K562 (cell line): Measurements from ENCODE around the gene CPLANE2. TPM values are rescaled to one million over a fixed set of nuclear protein-coding genes. Genes with fewer than 3 reads are reported as not detected.

Experiments used
- ATAC-seq: fragments of 200-7000 bp; cut with Tn5 transposase; 3 replicates; pipeline ENCODE4 v1.9.1; 2020; ENCODE audit warnings: moderate library complexity
- BruUV-seq: library from RNA; stranded (reverse); fragments of 400-500 nt; replicated peaks from 2 replicates; lab custom pipeline; 2021; lab: Mats Ljungman, UMichigan
- CTCF ChIA-PET: fragments of 300-600 bp; formaldehyde crosslinking; extraction: SDS; loops from one replicate; lab custom pipeline; 2021; ENCODE audit warnings: low intra/inter-chr PET ratio; lab: Yijun Ruan, JAX
- POLR2A ChIA-PET: fragments of 300-600, 350-650 bp; sonication (Branson Sonifier 250); formaldehyde crosslinking; extraction: SDS; loops from one replicate; lab custom pipeline; 2021; ENCODE audit warnings: antibody characterized with exemption, inconsistent platforms; lab: Yijun Ruan, JAX
- DNase-seq, 4 experiments: peaks; one replicate each; pipeline versions ENCODE4 v3.0.0 to v3.0.0-alpha.2; 2011 to 2018; ENCODE audit warnings: low spot score in 3 of 4, mixed read lengths in 3 of 4; ENCODE audit errors: extremely low read depth in 1 of 4
- FAIRE-seq: peaks from 2 replicates; lab custom pipeline; 2011; peaks lifted over from hg19 to GRCh38; lab: Jason Lieb, UNC
- H2AFZ ChIP-seq: 2 replicates; pipeline ENCODE4 v1.6.0; 2011; ENCODE audit warnings: low read depth, low read length, control low read depth, inconsistent platforms
- H3K27ac ChIP-seq: fragments of 200-600 bp; 3 replicates; pipeline ENCODE4 v1.8.0; 2011; ENCODE audit warnings: low read depth, mild to moderate bottlenecking, control low read depth, inconsistent platforms, low read length, moderate library complexity, mixed read lengths; ENCODE audit errors: extremely low read depth
- H3K27me3 ChIP-seq, 2 experiments: fragments of 300-600 bp in 1 of 2; 2 replicates in 1 of 2; 3 replicates in 1 of 2; pipeline versions ENCODE4 v1.6.0 to v1.8.0; 2011; ENCODE audit warnings: inconsistent platforms in 2 of 2, low read length in 2 of 2, mild to moderate bottlenecking in 1 of 2, mixed read lengths in 1 of 2, moderate library complexity in 1 of 2; ENCODE audit not compliant: control insufficient read depth in 2 of 2, insufficient read depth in 2 of 2
- H3K36me3 ChIP-seq: fragments of 300-600 bp; 3 replicates; pipeline ENCODE4 v1.8.0; 2011; ENCODE audit warnings: mild to moderate bottlenecking, low read length, inconsistent platforms; ENCODE audit not compliant: control insufficient read depth, insufficient read depth
- H3K4me1 ChIP-seq, 2 experiments: fragments of 200-600 bp in 1 of 2; replicated peaks in 1 of 2; 2 replicates in 1 of 2; 3 replicates in 1 of 2; pipeline versions ENCODE4 v1.5.1 to v1.8.0; 2011; ENCODE audit warnings: inconsistent platforms in 2 of 2, low read length in 2 of 2, mild to moderate bottlenecking in 1 of 2, mixed read lengths in 1 of 2, moderate library complexity in 1 of 2; ENCODE audit not compliant: control insufficient read depth in 2 of 2, insufficient read depth in 2 of 2
- H3K4me2 ChIP-seq: 2 replicates; pipeline ENCODE4 v1.6.1; 2011; ENCODE audit warnings: low read length, control low read depth, inconsistent platforms, mixed read lengths; ENCODE audit not compliant: insufficient read depth
- H3K4me3 ChIP-seq: fragments of 200-600 bp; sonication (generic), shearing (Covaris generic); 2 replicates; pipeline ENCODE4 v1.5.1; 2016; ENCODE audit warnings: control low read depth, inconsistent platforms
- H3K79me2 ChIP-seq: fragments of 200-600 bp; 3 replicates; pipeline ENCODE4 v1.8.0; 2011; ENCODE audit warnings: low read length, inconsistent platforms; ENCODE audit not compliant: control insufficient read depth, insufficient read depth
- H3K9ac ChIP-seq, 2 experiments: 2 replicates each; pipeline versions ENCODE4 v1.6.0 to v1.6.1; 2011; ENCODE audit warnings: low read depth in 2 of 2, low read length in 2 of 2, control low read depth in 1 of 2, inconsistent platforms in 1 of 2, mild to moderate bottlenecking in 1 of 2, mixed read lengths in 1 of 2; ENCODE audit not compliant: insufficient read depth in 1 of 2
- H3K9me1 ChIP-seq: one replicate; pipeline ENCODE4 v1.6.0; 2011; ENCODE audit warnings: inconsistent platforms, mild to moderate bottlenecking, low read length, moderate library complexity; ENCODE audit not compliant: control insufficient read depth, insufficient read depth
- H3K9me3 ChIP-seq: replicated peaks from 2 replicates; pipeline ENCODE4 v1.5.1; 2011; ENCODE audit warnings: low read depth, low read length, inconsistent platforms; ENCODE audit not compliant: control insufficient read depth, insufficient read depth
- H4K20me1 ChIP-seq: replicated peaks from 2 replicates; pipeline ENCODE4 v1.6.1; 2011; ENCODE audit warnings: low read length, inconsistent platforms, mixed read lengths; ENCODE audit not compliant: control insufficient read depth, insufficient read depth
- CCAR2 ChIP-seq: fragments of 200-400 bp; formaldehyde crosslinking; IDR thresholded peaks from 2 replicates; pipeline ENCODE4 v1.6.1; 2017; ENCODE audit warnings: mild to moderate bottlenecking, low read depth, low read length
- CREBBP ChIP-seq: IDR thresholded peaks from one replicate; pipeline ENCODE4 v1.6.1; 2012; ENCODE audit warnings: low read depth, mild to moderate bottlenecking, control low read depth, inconsistent platforms, low read length
- EP400 ChIP-seq: fragments of 450-650 bp; IDR thresholded peaks from 2 replicates; pipeline ENCODE4 v1.6.1; 2017; ENCODE audit warnings: antibody characterized with exemption, mild to moderate bottlenecking, moderate library complexity
- FOXJ3 ChIP-seq: sonication (generic); formaldehyde crosslinking; IDR thresholded peaks from 2 replicates; pipeline ENCODE4 v1.4.0; 2020; ENCODE audit warnings: mild to moderate bottlenecking, missing genetic modification reagents
- GTF2E2 ChIP-seq: fragments of 200-800 bp; sonication (Bioruptor generic); IDR thresholded peaks from 2 replicates; pipeline ENCODE4 v1.6.1; 2016; ENCODE audit warnings: missing genetic modification characterization, missing compliant biosample characterization
- ILF3 ChIP-seq: fragments of 450-650 bp; IDR thresholded peaks from 2 replicates; pipeline ENCODE4 v1.6.1; 2018; ENCODE audit warnings: antibody characterized with exemption, mild to moderate bottlenecking, moderate library complexity, borderline replicate concordance
- JUNB ChIP-seq: fragments of 450-650 bp; formaldehyde crosslinking; conservative IDR thresholded peaks from 2 replicates; pipeline ENCODE4 v1.4.0; 2020; ENCODE audit warnings: mild to moderate bottlenecking
- RAD21 ChIP-seq, 2 experiments: fragments of 250-450 bp in 1 of 2; fragments of 450-650 bp in 1 of 2; sonication (Bioruptor Pico) in 1 of 2; formaldehyde crosslinking in 1 of 2; IDR thresholded peaks in 1 of 2; conservative IDR thresholded peaks in 1 of 2; 2 replicates each; pipeline versions ENCODE4 v1.4.0 to v1.8.0; 2020 to 2022; ENCODE audit warnings: mild to moderate bottlenecking in 2 of 2, moderate library complexity in 1 of 2
- RFX1 ChIP-seq: fragments of 450-650 bp; IDR thresholded peaks from 2 replicates; pipeline ENCODE4 v1.6.1; 2016; ENCODE audit warnings: mild to moderate bottlenecking, moderate library complexity
- RFX7 ChIP-seq: fragments of 250-450 bp; sonication (Bioruptor Pico); IDR thresholded peaks from 2 replicates; pipeline ENCODE4 v1.5.1; 2021; ENCODE audit warnings: mild to moderate bottlenecking
- TSC22D4 ChIP-seq: fragments of 450-650 bp; IDR thresholded peaks from 2 replicates; pipeline ENCODE4 v1.6.1; 2016; ENCODE audit warnings: missing genetic modification characterization, missing biosample characterization, control low read depth
- YY1 ChIP-seq, 3 experiments: IDR thresholded peaks; 2 replicates each; pipeline ENCODE4 v1.6.1; 2011; ENCODE audit warnings: low read length in 2 of 3, mild to moderate bottlenecking in 2 of 3, moderate library complexity in 2 of 3, borderline replicate concordance in 1 of 3, control low read depth in 1 of 3, low read depth in 1 of 3; ENCODE audit not compliant: insufficient read depth in 3 of 3, insufficient replicate concordance in 2 of 3, control insufficient read depth in 1 of 3, insufficient read length in 1 of 3; ENCODE audit errors: extremely low read depth in 1 of 3
- ZNF24 ChIP-seq: fragments of 450-650 bp; IDR thresholded peaks from 2 replicates; pipeline ENCODE4 v1.6.1; 2016
- ZNF583 ChIP-seq: fragments of 250-450 bp; sonication (Bioruptor Pico); IDR thresholded peaks from 2 replicates; pipeline ENCODE4 v1.4.0; 2020
- WGBS: fragments of 100-300 bp; shearing (Covaris generic); methylation state at CpG from one replicate; pipeline ENCODE4 v1.1.6; 2016; ENCODE audit warnings: low coverage, mixed read lengths; ENCODE audit not compliant: insufficient coverage; ENCODE audit errors: missing lambda C conversion rate; 5-methylcytosine and 5-hydroxymethylcytosine counted together
- in situ Hi-C: fragments of 300-500 bp; cut with MboI; formaldehyde crosslinking; loops from 4 replicates; pipeline ENCODE4 v1.15.0; 2018; ENCODE audit warnings: inconsistent platforms, mixed read lengths
- intact Hi-C: fragments of 100-400 bp; cut with micrococcal nuclease; formaldehyde crosslinking; loops from 2 replicates; pipeline ENCODE4 v1.14.2; 2022
- polyA plus RNA-seq, 8 experiments: library from polyadenylated mRNA; depleted of rRNA in 4 of 8; stranded (reverse) in 5 of 8; unstranded in 3 of 8; fragments of >200 nt; fragmentation: Nextera tagmentation in 2 of 8; fragmentation: Illumina TruSeq in 1 of 8; extraction: Ambion mirVana in 2 of 8; extraction: Trizol in 1 of 8; gene quantifications; 2 replicates each; pipeline versions ENCODE4 v1.2.1 to v1.2.3, GENCODE V29; 2011 to 2014; ENCODE audit warnings: inconsistent platforms in 1 of 8, missing spikeins in 1 of 8
- total RNA-seq, 7 experiments: library from RNA; depleted of rRNA in 6 of 7; stranded (reverse); fragments of >200 nt in 6 of 7; fragmentation: Illumina TruSeq in 2 of 7; extraction: Trizol in 2 of 7; gene quantifications; 2 replicates each; pipeline versions ENCODE4 v1.2.1 to v1.2.3, GENCODE V29; 2011 to 2021; ENCODE audit warnings: low replicate concordance in 1 of 7
- TF ChIP-seq, protein P1 (sequence below): sonication (generic); formaldehyde crosslinking; IDR thresholded peaks from 2 replicates; pipeline ENCODE4 v1.8.1; 2023; ENCODE audit warnings: mild to moderate bottlenecking, missing genetic modification reagents
- TF ChIP-seq, protein P2 (sequence below): fragments of 450-650 bp; IDR thresholded peaks from one replicate; pipeline ENCODE4 v1.6.1; 2018; ENCODE audit warnings: mild to moderate bottlenecking, moderate library complexity; ENCODE audit not compliant: partially characterized antibody

The CPLANE2 gene
- total and polyA plus RNA-seq, 9 of the 15 experiments (the other 6 are each of a cell fraction or from before 2014, with no cell fraction given), result 0.17 to 20.9 (median 8.1) TPM

DNA sequence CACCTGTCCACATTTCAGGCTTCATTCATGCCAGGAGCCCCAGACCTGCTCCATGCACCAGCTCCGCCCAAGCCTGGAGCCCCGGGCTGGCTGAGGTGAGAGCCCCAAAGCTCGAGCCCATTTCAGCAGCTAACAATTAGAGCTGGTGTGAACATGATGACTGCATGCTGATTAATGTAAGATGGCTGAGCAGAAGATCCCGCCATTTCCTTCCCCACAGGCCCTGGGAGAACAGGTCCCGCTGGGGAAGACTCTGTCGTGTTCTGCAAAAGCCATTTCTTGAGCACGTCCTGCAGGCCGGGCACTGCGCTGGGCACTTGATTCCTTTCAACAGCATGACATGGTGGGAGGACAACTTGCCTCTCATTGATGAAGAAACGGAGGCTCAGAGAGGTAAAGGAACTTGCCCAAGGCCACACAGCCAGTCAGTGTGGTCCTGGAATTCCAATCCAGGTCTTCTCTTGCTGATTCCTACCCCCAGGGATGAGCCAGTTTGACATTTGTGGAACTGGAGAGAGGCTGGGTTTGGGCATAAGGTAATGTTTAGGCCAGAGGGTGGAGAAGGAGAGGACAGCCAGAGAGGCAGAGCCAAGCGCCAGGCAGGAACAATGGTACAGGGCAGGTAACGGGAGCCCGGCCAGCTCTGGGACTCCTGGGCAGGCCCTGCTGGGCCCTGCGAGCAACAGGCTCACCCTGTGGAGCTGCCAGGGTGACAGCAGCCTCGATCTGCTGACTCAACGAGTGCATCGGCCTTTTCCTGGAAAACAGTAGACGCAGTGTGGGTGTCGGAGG is 53.0 kb downstream of the CPLANE2 start (continued):
- peak in 1 of 3 experiments; percentile 66 for TF ChIP-seq YY1 (IDR thresholded peaks at IDR 0.05; ENCODE audit: borderline replicate concordance in 1 of 3, control insufficient read depth in 1 of 3, extremely low read depth in 1 of 3, insufficient read depth in 3 of 3, insufficient read length in 1 of 3, insufficient replicate concordance in 2 of 3, low read depth in 1 of 3, low read length in 2 of 3)

DNA sequence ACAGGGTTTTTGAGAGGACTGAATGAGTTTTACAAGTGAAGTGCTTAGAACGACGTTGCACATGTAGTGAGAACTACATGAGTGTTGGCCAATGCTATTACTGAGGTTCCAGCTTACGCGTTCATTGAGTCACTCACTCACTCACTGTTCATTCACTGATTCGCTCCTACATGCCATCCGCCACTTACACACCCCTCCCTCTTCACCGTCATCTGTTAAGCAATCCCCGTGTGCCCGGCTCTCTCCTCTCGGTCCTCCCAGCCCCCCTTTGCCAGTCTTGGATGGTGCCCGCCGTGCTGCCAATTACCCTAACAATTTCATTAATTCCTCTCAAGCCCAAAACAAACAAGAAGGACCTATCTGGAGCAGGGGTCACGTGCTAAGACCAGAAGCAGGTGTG is 53.8 kb downstream of the CPLANE2 start:
- intact Hi-C loops, result no loop called here
- Histone ChIP-seq H3K79me2 (no peaks in the 10 kb centered on the region), H2AFZ (no peak overlapping the region), H3K36me3 (no peaks in the 10 kb centered on the region), H3K9me3 (no peaks in the 10 kb centered on the region), H3K27me3 (no peaks in the 10 kb centered on the region), H3K9ac (no peak overlapping the region), H3K4me3 (no peak overlapping the region), H3K9me1 (no peaks in the 10 kb centered on the region), H3K4me1 (peaks cover 0 to 26% of the 10 kb centered on the region in 2 experiments; a peak in 3 of 5 replicates), H3K4me2 (no peak overlapping the region), H3K27ac (no peak overlapping the region), H4K20me1 (no peaks in the 10 kb centered on the region)
- in situ Hi-C loops, result no loop called here
- ChIA-PET POLR2A (interaction anchor here (1.3 kb wide), 1 partner anchor 40 kb away, joined by 4 read pairs; no protein-coding TSS in a partner anchor), CTCF (interaction anchor here (7.5 kb wide), 1 partner anchor 103 kb away, joined by 208 read pairs; no protein-coding TSS in a partner anchor)
- ATAC-seq (no peak), DNase-seq (no peak), FAIRE-seq (no peak)
- TF ChIP-seq ZNF24, result peak; percentile 82
- TF ChIP-seq RFX7 (CRISPR knock-in tag), result no peak
- TF ChIP-seq JUNB (CRISPR knock-in tag), result no peak
- TF ChIP-seq, protein P1, sequence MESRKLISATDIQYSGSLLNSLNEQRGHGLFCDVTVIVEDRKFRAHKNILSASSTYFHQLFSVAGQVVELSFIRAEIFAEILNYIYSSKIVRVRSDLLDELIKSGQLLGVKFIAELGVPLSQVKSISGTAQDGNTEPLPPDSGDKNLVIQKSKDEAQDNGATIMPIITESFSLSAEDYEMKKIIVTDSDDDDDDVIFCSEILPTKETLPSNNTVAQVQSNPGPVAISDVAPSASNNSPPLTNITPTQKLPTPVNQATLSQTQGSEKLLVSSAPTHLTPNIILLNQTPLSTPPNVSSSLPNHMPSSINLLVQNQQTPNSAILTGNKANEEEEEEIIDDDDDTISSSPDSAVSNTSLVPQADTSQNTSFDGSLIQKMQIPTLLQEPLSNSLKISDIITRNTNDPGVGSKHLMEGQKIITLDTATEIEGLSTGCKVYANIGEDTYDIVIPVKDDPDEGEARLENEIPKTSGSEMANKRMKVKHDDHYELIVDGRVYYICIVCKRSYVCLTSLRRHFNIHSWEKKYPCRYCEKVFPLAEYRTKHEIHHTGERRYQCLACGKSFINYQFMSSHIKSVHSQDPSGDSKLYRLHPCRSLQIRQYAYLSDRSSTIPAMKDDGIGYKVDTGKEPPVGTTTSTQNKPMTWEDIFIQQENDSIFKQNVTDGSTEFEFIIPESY (CRISPR knock-in tag), result peak; percentile 43; the same call in 1 of the 2 replicates
- TF ChIP-seq FOXJ3 (CRISPR knock-in tag), result no peak
- TF ChIP-seq, protein P2, sequence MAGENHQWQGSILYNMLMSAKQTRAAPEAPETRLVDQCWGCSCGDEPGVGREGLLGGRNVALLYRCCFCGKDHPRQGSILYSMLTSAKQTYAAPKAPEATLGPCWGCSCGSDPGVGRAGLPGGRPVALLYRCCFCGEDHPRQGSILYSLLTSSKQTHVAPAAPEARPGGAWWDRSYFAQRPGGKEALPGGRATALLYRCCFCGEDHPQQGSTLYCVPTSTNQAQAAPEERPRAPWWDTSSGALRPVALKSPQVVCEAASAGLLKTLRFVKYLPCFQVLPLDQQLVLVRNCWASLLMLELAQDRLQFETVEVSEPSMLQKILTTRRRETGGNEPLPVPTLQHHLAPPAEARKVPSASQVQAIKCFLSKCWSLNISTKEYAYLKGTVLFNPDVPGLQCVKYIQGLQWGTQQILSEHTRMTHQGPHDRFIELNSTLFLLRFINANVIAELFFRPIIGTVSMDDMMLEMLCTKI, result no peak
- no peak for TF ChIP-seq ZNF583 (CRISPR knock-in tag)
- no peak for TF ChIP-seq RAD21 (CRISPR knock-in tag; conservative IDR thresholded peaks at IDR 0.05 in 1 of 2, IDR thresholded peaks at IDR 0.05 in 1 of 2)
- TF ChIP-seq ILF3, result no peak
- no peak for TF ChIP-seq TSC22D4 (tag)
- no peak for TF ChIP-seq RFX1
- no peak for TF ChIP-seq EP400
- TF ChIP-seq CREBBP, result no peak
- TF ChIP-seq GTF2E2 (tag), result no peak
- TF ChIP-seq CCAR2, result no peak
- 51% methylated on average over 10 of the region's 13 CpGs for WGBS
- no TSS peak for BruUV-seq
